Head of caudate nucleus (tissue), 42 donors: ENCODE data around the gene BEND5.

Experiments used
- DNase-seq, 42 donors: peaks; one replicate each; pipeline versions ENCODE4 v3.0.0 to v3.0.0-alpha.2; 2020 to 2021; ENCODE audit warnings: mixed read lengths in 7 of 42
- intact Hi-C: fragments of 100-400 bp; cut with DNase I; formaldehyde crosslinking; loops from one replicate; pipeline ENCODE4 v1.15.0; 2022

The BEND5 gene

GRCh38 chr1:48730164-48730910 is 46.4 kb downstream of the BEND5 start:
- intact Hi-C loops: no loop called here

GRCh38 chr1:48728584-48728983 is 48.1 kb downstream of the BEND5 start:
- intact Hi-C loops: no loop called here
- peak in 5 of 42 donors; percentile 18 to 43 (median 23) for DNase-seq

More at GRCh38 chr1:48730164-48730910, 46.4 kb downstream of the BEND5 start:
- no peak for DNase-seq

GRCh38 chr1:48726557-48727215 is 50.0 kb downstream of the BEND5 start:
- intact Hi-C loops: no loop called here
- no peak for DNase-seq

GRCh38 chr1:48726139-48726538 is 50.6 kb downstream of the BEND5 start:
- intact Hi-C loops: no loop called here
- no peak for DNase-seq

- DNase-seq: no peak
- intact Hi-C loops: no loop called here
Measured at GRCh38 chr1:48725341-48726046, 51.2 kb downstream of the BEND5 start.

- no peak for DNase-seq
- intact Hi-C loops: no loop called here
Measured at GRCh38 chr1:48720929-48721328, 55.8 kb downstream of the BEND5 start.

GRCh38 chr1:48718705-48719104 is 58.0 kb downstream of the BEND5 start:
- no peak for DNase-seq
- intact Hi-C loops: no loop called here

GRCh38 chr1:48718116-48718630 is 58.5 kb downstream of the BEND5 start:
- intact Hi-C loops: no loop called here
- no peak for DNase-seq

GRCh38 chr1:48717082-48717481 is 59.6 kb downstream of the BEND5 start:
- intact Hi-C loops: no loop called here
- DNase-seq: no peak

- no peak for DNase-seq
- intact Hi-C loops: no loop called here
Measured at GRCh38 chr1:48715921-48716320, 60.8 kb downstream of the BEND5 start.

GRCh38 chr1:48710915-48711314 is 65.8 kb downstream of the BEND5 start:
- intact Hi-C loops: no loop called here

GRCh38 chr1:48710318-48710717 is 66.4 kb downstream of the BEND5 start:
- intact Hi-C loops: no loop called here
- DNase-seq: no peak

More at GRCh38 chr1:48710915-48711314, 65.8 kb downstream of the BEND5 start:
- DNase-seq: no peak

- DNase-seq: no peak
- intact Hi-C loops: no loop called here
Measured at GRCh38 chr1:48704736-48705135, 72.0 kb downstream of the BEND5 start.

GRCh38 chr1:48701445-48701844 is 75.2 kb downstream of the BEND5 start:
- no peak for DNase-seq
- intact Hi-C loops: no loop called here

- intact Hi-C loops: loop anchor here (5.0 kb wide), 1 partner anchor 125 kb away; no protein-coding TSS in a partner anchor
- DNase-seq: peak in 41 of 42 donors; percentile 47 to 93 (median 84)
Measured at GRCh38 chr1:48697066-48697707, 79.5 kb downstream of the BEND5 start.

GRCh38 chr1:48695161-48695560 is 81.5 kb downstream of the BEND5 start:
- intact Hi-C loops: loop anchor here (5.0 kb wide), 1 partner anchor 123 kb away; no protein-coding TSS in a partner anchor

GRCh38 chr1:48693674-48694320 is 82.9 kb downstream of the BEND5 start:
- intact Hi-C loops: no loop called here
- DNase-seq: no peak

More at GRCh38 chr1:48695161-48695560, 81.5 kb downstream of the BEND5 start:
- no peak for DNase-seq

- no peak for DNase-seq
- intact Hi-C loops: no loop called here
Measured at GRCh38 chr1:48693180-48693579, 83.5 kb downstream of the BEND5 start.

- intact Hi-C loops: no loop called here
- peak; percentile 29 to 91 (median 70) for DNase-seq
Measured at GRCh38 chr1:48692235-48692634, 84.5 kb downstream of the BEND5 start.
